HCT116 (cell line): Measurements from ENCODE around the gene CACNA2D3. TPM values are rescaled to one million over a fixed set of nuclear protein-coding genes. Genes with fewer than 3 reads are reported as not detected.
A peak's percentile ranks its signal among the peaks of the same experiment; 100 is the strongest.

Experiments
- ATAC-seq: fragments of 200-7000 bp; cut with Tn5 transposase; 2 replicates; pipeline ENCODE4 v1.9.1; 2020; ENCODE audit warnings: mild to moderate bottlenecking, moderate library complexity
- BruUV-seq: library from RNA; stranded (reverse); fragments of 400-500 nt; replicated peaks from 2 replicates; lab custom pipeline; 2021; lab: Mats Ljungman, UMichigan
- CTCF ChIA-PET: fragments of 300-600 bp; sonication (Branson Sonifier 250); formaldehyde crosslinking; loops from one replicate; lab custom pipeline; 2021; ENCODE audit warnings: antibody characterized with exemption; lab: Charles Lee
- POLR2A ChIA-PET: fragments of 300-600, 350-600 bp; sonication (Branson Sonifier 250); formaldehyde crosslinking; loops from one replicate; lab custom pipeline; 2021; ENCODE audit warnings: antibody characterized with exemption; lab: Charles Lee
- RAD21 ChIA-PET, 2 experiments: fragments of 300-600 bp; sonication (Branson Sonifier 250); formaldehyde crosslinking; loops; one replicate each; lab custom pipeline; 2023; ENCODE audit warnings: low total read pairs in 2 of 2; ENCODE audit not compliant: uncharacterized antibody in 2 of 2, unreplicated experiment in 2 of 2, low non-redundant PET in 1 of 2; lab: Charles Lee
- DNase-seq: peaks from one replicate; pipeline ENCODE4 v3.0.0-alpha.2; 2010; ENCODE audit warnings: low read depth, low spot score
- H2AFZ ChIP-seq: fragments of 200-600 bp; shearing (Covaris generic), sonication (generic); 2 replicates; pipeline ENCODE4 v1.6.1; 2017; ENCODE audit warnings: low read depth, mixed run types, mixed read lengths, antibody characterized with exemption, low read length; ENCODE audit not compliant: poor library complexity, severe bottlenecking
- H3K27ac ChIP-seq: 2 replicates; pipeline ENCODE4 v1.5.1; 2012; ENCODE audit warnings: low read depth, low read length
- H3K27me3 ChIP-seq: fragments of 200-600 bp; sonication (generic); 2 replicates; pipeline ENCODE4 v1.6.1; 2016; ENCODE audit warnings: mixed run types, low read length, mixed read lengths; ENCODE audit not compliant: insufficient read depth
- H3K36me3 ChIP-seq, 2 experiments: fragments of 200-500 bp in 1 of 2; fragments of 200-600 bp in 1 of 2; sonication (Bioruptor generic) in 1 of 2; sonication (generic) in 1 of 2; 2 replicates each; pipeline versions ENCODE4 v1.5.1 to v1.6.1; 2014 to 2016; ENCODE audit warnings: low read length in 2 of 2, inconsistent platforms in 1 of 2, mixed read lengths in 1 of 2, mixed run types in 1 of 2; ENCODE audit not compliant: insufficient read depth in 2 of 2, control insufficient read depth in 1 of 2
- H3K4me1 ChIP-seq, 2 experiments: fragments of 200-600 bp in 1 of 2; sonication (generic) in 1 of 2; 2 replicates each; pipeline versions ENCODE4 v1.5.1 to v1.6.1; 2012 to 2017; ENCODE audit warnings: low read length in 2 of 2, inconsistent platforms in 1 of 2, mild to moderate bottlenecking in 1 of 2, mixed read lengths in 1 of 2, mixed run types in 1 of 2, moderate library complexity in 1 of 2; ENCODE audit not compliant: insufficient read depth in 2 of 2, control insufficient read depth in 1 of 2
- H3K4me2 ChIP-seq: fragments of 200-600 bp; sonication (generic); 2 replicates; pipeline ENCODE4 v1.6.1; 2017; ENCODE audit warnings: mixed run types, low read length, mixed read lengths
- H3K4me3 ChIP-seq, 2 experiments: fragments of 200-600 bp in 1 of 2; sonication (generic) in 1 of 2; replicated peaks in 1 of 2; 2 replicates each; pipeline ENCODE4 v1.5.1; 2011 to 2016; ENCODE audit warnings: low read length in 2 of 2, control low read depth in 1 of 2, low read depth in 1 of 2, mild to moderate bottlenecking in 1 of 2, mixed read lengths in 1 of 2, mixed run types in 1 of 2
- H3K79me2 ChIP-seq: fragments of 200-600 bp; sonication (generic); 2 replicates; pipeline ENCODE4 v1.6.1; 2017; ENCODE audit warnings: mild to moderate bottlenecking, mixed run types, low read length, moderate library complexity, mixed read lengths; ENCODE audit not compliant: insufficient read depth
- H3K9ac ChIP-seq: fragments of 200-600 bp; sonication (generic); 2 replicates; pipeline ENCODE4 v1.6.1; 2016; ENCODE audit warnings: low read length, mixed read lengths
- H3K9me2 ChIP-seq: fragments of 200-600 bp; sonication (generic), shearing (Covaris generic); 2 replicates; pipeline ENCODE4 v1.6.1; 2017; ENCODE audit warnings: mixed run types, mild to moderate bottlenecking, moderate library complexity; ENCODE audit not compliant: insufficient read depth
- H3K9me3 ChIP-seq, 2 experiments: fragments of 200-500 bp in 1 of 2; fragments of 200-600 bp in 1 of 2; sonication (Bioruptor generic) in 1 of 2; sonication (generic) in 1 of 2; 2 replicates each; pipeline ENCODE4 v1.6.1; 2014 to 2017; ENCODE audit warnings: low read length in 2 of 2, mixed read lengths in 2 of 2, inconsistent platforms in 1 of 2, low read depth in 1 of 2, mild to moderate bottlenecking in 1 of 2, mixed run types in 1 of 2, moderate library complexity in 1 of 2; ENCODE audit not compliant: control insufficient read depth in 1 of 2, insufficient read depth in 1 of 2
- H4K20me1 ChIP-seq: fragments of 200-600 bp; sonication (generic), shearing (Covaris generic); 2 replicates; pipeline ENCODE4 v1.6.1; 2017; ENCODE audit warnings: mixed run types, mild to moderate bottlenecking, moderate library complexity; ENCODE audit not compliant: insufficient read depth
- CTCF ChIP-seq, 3 experiments: fragments of 200-600 bp in 1 of 3; sonication (generic) in 1 of 3; IDR thresholded peaks in 2 of 3; conservative IDR thresholded peaks in 1 of 3; 2 replicates each; pipeline ENCODE4 v1.5.1; 2012 to 2017; ENCODE audit warnings: low read depth in 2 of 3, low read length in 2 of 3, antibody characterized with exemption in 1 of 3, borderline replicate concordance in 1 of 3, control low read depth in 1 of 3, mild to moderate bottlenecking in 1 of 3, mixed read lengths in 1 of 3, mixed run types in 1 of 3, moderate library complexity in 1 of 3; ENCODE audit not compliant: insufficient read depth in 1 of 3
- EGR1 ChIP-seq: IDR thresholded peaks from 2 replicates; pipeline ENCODE4 v1.6.1; 2012; ENCODE audit warnings: low read depth
- FOSL1 ChIP-seq: IDR thresholded peaks from 2 replicates; pipeline ENCODE4 v1.6.1; 2012; ENCODE audit warnings: low read depth
- POLR2A ChIP-seq: IDR thresholded peaks from 2 replicates; pipeline ENCODE4 v1.7.0; 2011; ENCODE audit warnings: borderline replicate concordance; ENCODE audit not compliant: insufficient read depth, insufficient read length; ENCODE audit errors: extremely low read depth
- RAD21 ChIP-seq: IDR thresholded peaks from 2 replicates; pipeline ENCODE4 v1.6.1; 2012; ENCODE audit warnings: low read depth, mild to moderate bottlenecking
- SIN3A ChIP-seq: IDR thresholded peaks from 2 replicates; pipeline ENCODE4 v1.6.1; 2012; ENCODE audit warnings: low read depth
- SP1 ChIP-seq: IDR thresholded peaks from 2 replicates; pipeline ENCODE4 v1.6.1; 2012; ENCODE audit warnings: low read depth
- ZFX ChIP-seq: fragments of 450-650 bp; IDR thresholded peaks from 2 replicates; pipeline ENCODE4 v1.6.1; 2017
- ZNF274 ChIP-seq: fragments of 200-500 bp; sonication (Bioruptor generic); IDR thresholded peaks from 2 replicates; pipeline ENCODE4 v1.6.1; 2014; ENCODE audit warnings: mild to moderate bottlenecking, low read depth, low read length, inconsistent platforms
- intact Hi-C: fragments of 100-400 bp; cut with micrococcal nuclease; formaldehyde crosslinking; loops from 2 replicates; pipeline ENCODE4 v1.10.0; 2022
- total RNA-seq: library from RNA; stranded (reverse); gene quantifications from one replicate; pipeline ENCODE4 v1.2.1, GENCODE V29; 2021; ENCODE audit not compliant: unreplicated experiment

CACNA2D3 gene
- total RNA-seq, 1 experiment from 2014 or later, result 0.20 TPM

GRCh38 chr3:54374214-54374852, 252.0 kb downstream of the CACNA2D3 start:
- ATAC-seq (peak; percentile 77), DNase-seq (no peak)
- H3K9me2 ChIP-seq, result no peaks in the 10 kb centered on the region
- H4K20me1 ChIP-seq, result no peaks in the 10 kb centered on the region
- no peaks in the 10 kb centered on the region for H3K9me3 ChIP-seq
- ChIA-PET CTCF (interaction anchor here (0.9 to 1.9 kb wide), 4 partner anchors 14 to 436 kb away, joined by 3 to 31 read pairs (median 11); no protein-coding TSS in a partner anchor), RAD21 (no interaction called here), POLR2A (interaction anchor here (0.6 kb wide), 1 partner anchor 1500 kb away, joined by 4 read pairs; no protein-coding TSS in a partner anchor)
- no peak overlapping the region for H3K4me2 ChIP-seq
- intact Hi-C loops, result loop anchor here (1.0 to 2.0 kb wide), 2 partner anchors 228 to 436 kb away; no protein-coding TSS in a partner anchor
- no peak overlapping the region for H3K9ac ChIP-seq
- no peaks in the 10 kb centered on the region for H3K4me1 ChIP-seq
- no peak overlapping the region for H3K4me3 ChIP-seq
- TF ChIP-seq EGR1, result no peak
- TF ChIP-seq POLR2A, result no peak
- TF ChIP-seq FOSL1, result no peak
- TF ChIP-seq ZFX, result no peak
- TF ChIP-seq RAD21, result peak; percentile 63
- TF ChIP-seq SP1, result no peak
- peak; percentile 27 to 60 (median 54); a peak in 5 of 6 replicates for TF ChIP-seq CTCF (IDR thresholded peaks at IDR 0.05 in 2 of 3, conservative IDR thresholded peaks at IDR 0.05 in 1 of 3; ENCODE audit: borderline replicate concordance in 1 of 3, insufficient read depth in 1 of 3, low read depth in 2 of 3, low read length in 2 of 3)
- TF ChIP-seq SIN3A, result no peak
- no peak for TF ChIP-seq ZNF274
- no peak overlapping the region for H2AFZ ChIP-seq
- H3K36me3 ChIP-seq, result no peaks in the 10 kb centered on the region
- no TSS peak for BruUV-seq
- no peaks in the 10 kb centered on the region for H3K79me2 ChIP-seq
- H3K27me3 ChIP-seq, result 0 out of 2 replicates have a peak, but pooled peaks cover 17% of the 10 kb centered on the region
- no peak overlapping the region for H3K27ac ChIP-seq
